Activated T-cell treated with anti-CD3 and anti-CD28 coated beads, Interleukin-2, amount 50 U/mL, for 48 hours (primary cell): ENCODE results near the gene COLEC12.

Experiments
- DNase-seq, 2 experiments: peaks; one replicate each; pipeline ENCODE4 v3.0.0-alpha.2; 2020

The COLEC12 gene

GRCh38 chr18:473802-474201, 26.7 kb downstream of the COLEC12 start:
- no peak for DNase-seq

DNA sequence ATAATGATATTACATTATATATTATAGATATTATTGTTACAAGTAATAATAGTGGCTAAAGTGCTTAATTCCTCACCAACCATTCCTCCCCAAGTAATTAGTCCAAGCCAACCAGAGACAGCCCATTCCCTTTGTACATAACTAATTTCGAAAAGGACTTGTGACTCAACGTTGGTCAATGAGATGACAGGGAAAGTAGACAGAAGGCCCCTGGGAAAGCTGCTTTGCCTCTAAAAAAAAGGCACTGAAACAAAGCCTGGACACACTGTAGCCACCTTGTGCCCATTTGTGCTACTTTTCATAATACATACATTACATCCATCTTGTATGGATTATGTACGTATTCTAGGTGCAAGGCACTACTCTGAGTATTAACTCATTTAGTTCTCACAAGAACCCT, 28.8 kb downstream of the COLEC12 start:
- no peak for DNase-seq

GRCh38 chr18:470661-471501, 29.6 kb downstream of the COLEC12 start:
- no peak for DNase-seq

DNA sequence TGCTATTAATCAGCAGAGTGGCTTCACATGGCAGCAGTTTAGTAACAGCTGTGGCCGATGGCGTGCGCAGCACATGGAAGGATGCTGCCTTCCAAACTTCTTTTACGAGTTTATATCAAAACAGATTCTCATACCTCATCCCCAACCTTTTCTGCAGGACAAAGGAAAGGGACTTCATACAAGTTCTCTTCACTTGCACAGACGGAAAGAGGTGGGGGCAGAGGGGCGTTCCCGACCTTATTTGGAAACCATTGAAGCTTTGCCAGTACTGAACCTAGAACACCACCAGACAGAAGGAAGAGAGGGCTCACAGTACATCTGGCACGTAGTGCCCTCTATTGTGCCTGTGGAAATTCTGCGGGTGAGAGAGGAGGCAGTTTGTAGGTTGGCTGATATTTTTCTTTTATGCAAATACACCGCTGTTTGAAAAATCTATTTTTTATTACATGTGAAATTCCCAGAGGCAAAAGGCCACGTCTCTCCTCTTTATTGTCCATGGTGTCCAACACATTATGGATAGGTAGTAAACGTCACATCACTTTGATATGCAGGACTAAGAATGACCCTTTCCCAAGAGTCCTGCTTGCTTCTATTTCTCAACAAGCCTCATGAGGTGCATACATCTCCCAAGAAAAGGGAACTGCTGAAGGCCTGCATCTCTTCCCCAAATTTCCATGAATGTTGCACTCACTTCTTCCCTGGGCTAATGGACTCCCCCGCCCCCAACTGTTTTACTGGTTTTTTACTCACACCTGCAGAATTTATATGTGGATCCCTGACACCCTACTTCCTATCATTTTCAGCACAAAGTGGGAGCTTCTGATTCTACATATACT, 31.3 kb downstream of the COLEC12 start:
- no peak for DNase-seq

- DNase-seq: no peak
Measured at GRCh38 chr18:463827-464541, 36.5 kb downstream of the COLEC12 start.

DNA sequence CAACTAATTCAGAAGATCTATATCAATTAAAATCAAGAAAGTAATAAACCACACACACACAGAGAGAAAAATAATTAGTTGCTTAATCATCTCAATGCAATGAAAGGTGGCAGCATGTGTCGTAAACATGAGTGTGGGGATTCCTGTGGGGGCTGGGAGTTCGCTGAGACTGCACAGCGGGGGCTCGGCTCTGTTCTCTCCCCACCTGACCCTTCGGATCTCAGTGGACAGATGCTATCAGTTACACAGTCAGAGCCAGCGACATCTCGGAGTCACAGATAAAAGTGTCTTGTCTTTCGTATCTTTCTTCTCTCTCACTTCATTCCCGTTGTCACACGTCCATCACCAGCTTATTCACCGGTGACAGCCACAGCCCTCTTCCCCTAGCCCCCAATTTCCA, 37.1 kb downstream of the COLEC12 start:
- DNase-seq: no peak

GRCh38 chr18:461762-462161, 38.7 kb downstream of the COLEC12 start:
- DNase-seq: no peak

DNA sequence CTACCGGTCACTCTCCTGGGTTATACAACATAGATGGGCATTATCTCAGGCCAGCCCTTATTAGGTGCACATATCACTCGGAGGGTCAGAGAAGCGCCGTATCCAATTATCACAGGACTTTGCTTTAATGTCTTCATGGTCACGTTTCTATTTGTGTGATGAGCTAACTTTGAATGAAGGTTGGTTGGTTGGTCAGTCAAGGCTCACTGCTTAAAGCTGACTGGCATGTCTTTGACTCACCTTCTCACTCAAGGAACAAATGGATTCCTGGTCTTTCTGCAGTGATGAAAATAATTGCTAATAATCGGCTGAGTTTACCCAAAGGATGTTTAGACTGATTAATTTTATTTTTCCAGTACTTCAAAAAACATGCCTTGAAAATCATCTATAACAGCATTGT, 39.7 kb downstream of the COLEC12 start:
- DNase-seq: no peak

DNA sequence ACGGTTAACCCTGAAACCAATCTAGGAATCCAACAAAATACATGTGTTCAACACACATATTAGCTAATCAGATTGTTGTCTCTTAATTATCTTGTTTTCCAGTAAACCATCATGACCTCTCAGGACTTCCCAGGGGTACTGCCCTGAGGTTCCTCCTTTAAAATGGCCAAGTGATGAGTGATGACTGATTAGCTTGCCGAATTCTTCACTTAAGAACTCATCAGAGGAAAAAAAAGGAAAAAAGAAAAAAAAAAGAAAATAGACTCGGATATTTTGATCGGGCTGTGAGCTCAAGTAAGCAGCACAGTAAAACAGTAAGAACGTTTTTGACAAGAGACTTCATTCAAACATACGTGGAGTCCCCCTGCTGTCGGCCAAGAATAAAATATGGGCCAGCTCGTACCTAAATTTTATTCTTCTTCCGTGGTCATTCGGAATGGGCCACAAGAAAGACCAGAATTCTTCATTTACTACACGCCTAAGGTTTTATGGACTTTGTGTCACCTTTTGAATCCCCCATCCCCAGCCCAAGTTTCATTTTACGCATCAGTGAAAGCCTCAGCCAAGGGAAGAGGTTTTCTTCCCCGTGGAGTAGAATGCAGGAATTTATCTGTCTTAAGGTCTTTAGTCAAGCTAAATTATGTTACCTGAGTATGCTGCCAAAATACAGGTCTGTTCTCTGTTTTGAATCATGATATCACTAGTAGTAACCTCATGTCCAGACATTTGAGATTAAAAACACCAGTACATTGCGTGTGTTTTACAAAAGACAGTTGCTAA, 40.5 kb downstream of the COLEC12 start:
- no peak for DNase-seq

- no peak for DNase-seq
Measured at GRCh38 chr18:457521-458412, 42.7 kb downstream of the COLEC12 start.

DNA sequence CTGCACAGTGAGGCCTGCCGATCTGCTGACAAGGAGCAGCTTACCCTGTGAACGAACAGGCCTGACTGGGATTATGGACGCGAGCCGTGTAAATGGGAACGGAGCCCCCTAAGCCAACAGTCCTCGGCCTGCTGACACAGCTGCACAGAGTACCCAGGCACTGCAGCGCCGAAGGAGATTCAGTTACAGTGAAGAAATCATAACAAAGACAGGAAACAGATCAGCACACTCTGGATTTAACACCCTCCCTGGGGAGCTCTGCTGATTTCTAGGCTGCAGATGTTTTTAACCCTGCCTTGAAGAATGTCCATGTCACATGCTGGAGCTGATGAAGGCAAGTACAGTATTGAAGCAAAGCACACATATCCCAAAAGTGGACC, 43.4 kb downstream of the COLEC12 start:
- DNase-seq: no peak

- no peak for DNase-seq
Measured at GRCh38 chr18:456361-457139, 44.0 kb downstream of the COLEC12 start.

- no peak for DNase-seq
Measured at GRCh38 chr18:453400-453799, 47.1 kb downstream of the COLEC12 start.

- DNase-seq: no peak
Measured at GRCh38 chr18:452816-453215, 47.7 kb downstream of the COLEC12 start.

GRCh38 chr18:449374-449773, 51.1 kb downstream of the COLEC12 start:
- DNase-seq: no peak

- DNase-seq: no peak
Measured at GRCh38 chr18:448116-448790, 52.2 kb downstream of the COLEC12 start.

GRCh38 chr18:446941-447560, 53.5 kb downstream of the COLEC12 start:
- no peak for DNase-seq

- DNase-seq: no peak
Measured at GRCh38 chr18:445055-445454, 55.4 kb downstream of the COLEC12 start.

DNA sequence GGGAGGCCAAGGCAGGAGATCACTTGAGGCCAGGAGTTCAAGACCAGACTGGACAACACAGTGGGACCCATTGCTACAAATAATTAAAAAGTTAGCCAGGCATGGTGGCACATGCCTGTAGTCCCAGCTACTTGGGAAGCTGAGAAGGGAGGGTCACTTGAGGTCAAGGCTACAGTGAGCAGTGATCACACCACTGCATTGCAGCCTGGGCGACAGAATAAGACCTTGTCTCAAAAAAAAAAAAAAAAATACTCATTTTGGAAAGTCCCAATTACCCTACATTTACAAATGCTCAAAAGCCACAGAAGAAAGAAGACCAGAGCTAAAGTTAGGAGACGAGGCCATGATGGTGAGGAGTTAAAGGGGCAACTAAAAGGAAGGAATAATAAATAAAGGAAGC, 61.9 kb downstream of the COLEC12 start:
- no peak for DNase-seq

- DNase-seq: no peak
Measured at GRCh38 chr18:435940-436339, 64.6 kb downstream of the COLEC12 start.
